GM21381 (cell line): ENCODE data around the gene ZYX.
A peak's percentile ranks its signal among the peaks of the same experiment; 100 is the strongest.
"Not testable (repeated sequence)": the region's sequence is repeated elsewhere in the genome, so short reads cannot be mapped to it uniquely, and the experiment has no call there.

ENCODE experiments used
- ATAC-seq: cut with Tn5 transposase; IDR thresholded peaks from one replicate; pipeline ENCODE4 v1.9.1; 2021; ENCODE audit warnings: mild to moderate bottlenecking, moderate library complexity; ENCODE audit not compliant: unreplicated experiment

Gene ZYX

GRCh38 chr7:143416565-143417149 is 35.5 kb downstream of the ZYX start:
- ATAC-seq, result no peak

GRCh38 chr7:143417734-143418383 is 36.7 kb downstream of the ZYX start:
- no peak for ATAC-seq

- ATAC-seq, result no peak
These were observed 37.7 kb downstream of the ZYX start for GRCh38 chr7:143418681-143419458.

- no peak for ATAC-seq
These were observed 38.7 kb downstream of the ZYX start for GRCh38 chr7:143419880-143420279.

- ATAC-seq, result not testable (repeated sequence)
These were observed 39.5 kb downstream of the ZYX start for GRCh38 chr7:143420624-143421023.

- ATAC-seq, result no peak
These were observed 40.9 kb downstream of the ZYX start for GRCh38 chr7:143422033-143422432.

GRCh38 chr7:143424476-143424875 is 43.3 kb downstream of the ZYX start:
- ATAC-seq, result not testable (repeated sequence)

- ATAC-seq, result no peak
These were observed 45.5 kb downstream of the ZYX start for GRCh38 chr7:143426479-143427142.

- ATAC-seq, result no peak
These were observed 48.9 kb downstream of the ZYX start for GRCh38 chr7:143429770-143430698.

GRCh38 chr7:143431109-143431508 is 50.0 kb downstream of the ZYX start:
- ATAC-seq, result no peak

- ATAC-seq, result no peak
These were observed 52.6 kb downstream of the ZYX start for GRCh38 chr7:143433759-143434158.

GRCh38 chr7:143434660-143435059 is 53.5 kb downstream of the ZYX start:
- no peak for ATAC-seq

GRCh38 chr7:143435266-143435665 is 54.1 kb downstream of the ZYX start:
- no peak for ATAC-seq

- ATAC-seq, result peak; percentile 90
These were observed 55.3 kb downstream of the ZYX start for GRCh38 chr7:143436325-143436946.

GRCh38 chr7:143437578-143437977 is 56.4 kb downstream of the ZYX start:
- no peak for ATAC-seq

GRCh38 chr7:143439866-143440265 is 58.7 kb downstream of the ZYX start:
- ATAC-seq, result no peak
